HG03097 (cell line): Measurements from ENCODE around the gene MAD1L1.

Source experiments
- ATAC-seq: cut with Tn5 transposase; IDR thresholded peaks from one replicate; pipeline ENCODE4 v1.9.1; 2021; ENCODE audit not compliant: unreplicated experiment, low FRiP score

MAD1L1 gene

DNA sequence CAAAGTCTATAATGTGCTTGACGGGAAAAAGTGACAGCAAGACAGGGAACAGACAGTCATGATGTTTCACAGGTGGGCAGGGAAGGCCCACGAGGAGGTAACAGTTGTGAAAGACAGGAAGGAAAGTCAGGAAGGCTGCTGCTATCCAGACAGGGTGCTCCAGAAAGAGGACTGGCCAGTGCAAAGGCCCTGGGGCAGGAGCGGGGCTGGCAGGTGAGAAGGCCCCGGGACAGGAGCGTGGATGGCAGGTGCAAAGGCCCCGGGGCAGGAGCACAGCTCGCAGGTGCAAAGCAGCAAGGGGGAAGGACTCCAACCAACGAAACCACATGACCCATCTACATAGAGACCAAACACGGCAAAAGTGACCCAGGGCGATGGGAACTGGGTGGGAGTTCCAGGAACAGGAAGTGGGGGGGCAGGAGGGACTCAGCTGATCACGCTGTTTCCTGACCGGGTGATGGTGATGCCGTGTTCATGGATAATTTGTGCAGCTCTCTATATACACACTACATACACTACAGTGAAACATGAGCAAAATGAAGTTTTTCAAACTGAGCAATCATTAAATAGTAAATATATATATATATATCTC is 138.2 kb downstream of the MAD1L1 start:
- no peak for ATAC-seq

DNA sequence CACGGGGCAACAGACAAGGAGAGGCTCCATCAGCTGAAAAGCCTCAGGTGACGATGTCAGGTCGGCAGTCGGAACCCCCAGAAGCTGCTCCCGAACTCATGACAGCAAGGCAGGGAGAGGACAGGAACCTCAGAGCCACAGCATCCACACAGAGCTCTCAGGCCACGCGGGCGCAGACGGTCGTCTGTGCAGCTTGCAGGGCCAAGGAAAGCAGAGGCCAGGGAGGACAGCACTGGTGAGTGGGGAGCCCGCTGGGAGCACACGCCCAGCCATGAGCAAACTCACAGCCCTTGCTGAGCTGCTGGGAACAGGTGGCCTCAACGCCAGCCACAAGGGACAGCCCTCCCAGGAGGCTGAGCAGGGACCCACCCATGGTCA is 138.9 kb downstream of the MAD1L1 start:
- ATAC-seq, result no peak

DNA sequence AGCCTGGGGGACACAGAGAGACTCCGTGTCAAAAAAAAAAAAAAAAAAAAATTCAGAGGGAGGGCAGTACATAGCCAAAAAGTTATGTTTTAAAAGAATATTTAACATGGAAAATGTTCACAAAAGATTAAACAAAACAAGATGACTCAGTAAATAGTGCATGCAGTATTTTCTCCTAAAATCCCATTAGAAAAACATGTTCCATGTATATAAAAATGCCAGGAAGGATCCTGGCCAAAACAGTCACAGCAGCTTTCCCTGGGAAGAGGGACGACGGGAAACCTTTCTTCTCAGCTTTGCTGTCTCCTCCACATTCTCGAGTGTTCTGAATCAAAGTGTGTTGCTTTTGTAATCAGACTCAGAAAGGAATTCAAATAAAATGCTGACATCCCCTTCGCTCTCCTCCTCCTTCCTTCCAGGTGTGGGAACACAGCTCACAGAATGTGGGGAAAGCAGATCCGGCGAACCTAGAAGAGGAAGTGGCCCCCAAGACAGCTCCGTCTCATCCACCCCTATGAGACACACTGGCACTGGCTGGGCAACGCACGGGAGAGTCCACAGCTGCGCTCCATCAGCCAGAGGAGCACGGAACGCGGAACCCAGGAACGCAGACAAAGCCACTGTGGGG is 139.4 kb downstream of the MAD1L1 start:
- no peak for ATAC-seq

DNA sequence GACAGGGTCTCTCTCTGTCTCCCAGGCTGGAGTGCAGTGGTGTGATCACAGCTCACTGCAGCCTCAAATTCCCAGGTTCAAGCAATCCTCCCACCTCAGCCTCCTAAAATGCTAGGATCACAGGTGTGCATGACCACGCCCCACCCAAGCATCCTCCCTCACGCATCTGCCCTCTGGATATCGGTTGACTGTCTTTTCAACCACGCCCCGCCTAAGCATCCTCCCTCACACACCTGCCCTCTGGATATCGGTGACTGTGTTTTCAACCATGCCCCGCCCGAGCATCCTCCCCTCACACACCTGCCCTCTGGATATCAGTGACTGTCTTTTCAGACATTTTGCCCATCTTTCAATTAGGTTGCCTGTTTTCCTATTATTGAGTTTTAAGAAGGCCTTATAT is 140.5 kb downstream of the MAD1L1 start:
- ATAC-seq, result no peak

DNA sequence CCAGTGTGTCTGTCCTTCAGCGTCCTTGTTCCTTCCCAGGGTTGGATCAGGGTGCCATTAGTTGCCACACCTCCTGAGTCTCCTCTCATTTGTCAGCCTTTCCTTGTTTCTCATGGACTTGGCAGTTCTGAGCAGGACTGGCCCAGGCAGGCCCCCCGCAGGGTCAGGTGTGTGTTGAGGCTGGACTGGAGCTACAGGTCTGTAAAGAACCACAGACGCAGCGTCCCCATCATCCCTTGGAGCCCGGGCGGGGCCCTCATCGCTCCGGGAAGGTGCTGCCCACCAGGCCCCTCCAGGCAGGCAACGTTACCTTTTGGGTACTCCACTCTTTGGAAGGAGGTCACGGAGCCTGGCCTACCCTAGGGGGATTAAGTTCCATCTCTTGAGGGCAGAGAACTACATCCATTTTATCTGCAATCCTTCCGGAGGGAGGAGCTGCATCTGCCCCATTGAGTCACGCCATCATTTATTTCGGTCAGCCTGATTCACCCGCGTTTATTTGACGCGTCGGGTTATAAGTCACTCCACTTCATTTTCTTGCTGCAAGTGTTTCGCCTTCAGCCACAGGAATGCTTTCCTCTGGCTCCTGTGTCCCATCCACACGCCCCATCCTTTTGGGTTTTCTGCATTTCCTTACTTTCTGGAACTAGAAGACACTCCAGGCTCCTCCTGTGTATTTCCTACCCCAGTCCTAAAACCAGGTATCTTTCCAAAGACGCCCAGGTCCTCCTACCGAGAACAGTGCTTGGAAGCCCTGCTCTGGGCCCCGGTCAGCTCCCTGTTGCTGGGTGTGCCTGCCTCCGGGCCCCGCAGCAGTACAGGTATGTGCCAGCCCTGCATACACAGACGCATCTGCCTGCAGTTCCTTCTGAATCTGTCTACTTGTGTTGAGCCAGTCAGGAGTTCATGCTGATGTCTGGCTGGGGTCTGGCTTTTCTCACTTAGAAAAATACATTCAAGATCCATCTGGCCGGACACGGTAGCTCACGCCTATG is 141.9 kb downstream of the MAD1L1 start:
- ATAC-seq, result no peak

DNA sequence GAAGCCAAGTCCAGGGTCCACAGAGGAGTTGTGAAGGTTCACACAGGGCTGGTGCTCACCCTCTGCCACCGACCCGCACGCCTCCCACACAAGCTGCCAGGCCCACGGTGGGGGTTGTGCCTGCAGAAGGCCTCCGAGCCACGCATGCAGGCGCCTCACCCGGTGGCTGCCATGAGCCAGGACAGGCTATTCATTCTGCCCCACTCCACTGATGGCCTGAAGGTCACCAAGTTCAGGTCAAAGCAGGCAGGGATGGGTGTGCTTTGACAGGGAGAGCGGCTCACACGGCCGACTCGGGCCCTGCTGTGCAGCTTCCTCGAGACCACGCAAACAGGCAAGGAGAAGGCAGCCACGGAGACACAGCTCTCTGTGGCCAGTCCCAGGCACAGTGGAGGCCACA is 143.9 kb downstream of the MAD1L1 start:
- no peak for ATAC-seq

DNA sequence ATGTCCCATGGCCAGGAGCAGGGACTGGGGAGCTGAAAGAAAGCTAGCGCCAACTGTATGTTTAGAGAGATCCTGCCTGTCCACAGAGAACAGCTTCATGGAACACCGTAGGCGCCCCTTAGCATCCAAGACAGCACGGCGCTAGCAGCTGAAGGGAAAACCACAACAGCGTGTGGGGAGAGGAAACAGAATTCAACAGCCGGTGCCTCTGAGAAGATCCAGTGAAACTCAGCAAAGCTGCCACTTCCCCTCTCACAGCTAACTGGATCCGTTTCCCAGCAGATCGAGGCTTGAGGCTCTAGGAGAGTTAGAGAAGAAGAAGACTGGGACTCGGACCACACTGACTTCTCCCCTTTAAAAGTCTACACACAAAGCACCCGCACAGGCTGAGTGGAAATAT is 145.0 kb downstream of the MAD1L1 start:
- no peak for ATAC-seq

DNA sequence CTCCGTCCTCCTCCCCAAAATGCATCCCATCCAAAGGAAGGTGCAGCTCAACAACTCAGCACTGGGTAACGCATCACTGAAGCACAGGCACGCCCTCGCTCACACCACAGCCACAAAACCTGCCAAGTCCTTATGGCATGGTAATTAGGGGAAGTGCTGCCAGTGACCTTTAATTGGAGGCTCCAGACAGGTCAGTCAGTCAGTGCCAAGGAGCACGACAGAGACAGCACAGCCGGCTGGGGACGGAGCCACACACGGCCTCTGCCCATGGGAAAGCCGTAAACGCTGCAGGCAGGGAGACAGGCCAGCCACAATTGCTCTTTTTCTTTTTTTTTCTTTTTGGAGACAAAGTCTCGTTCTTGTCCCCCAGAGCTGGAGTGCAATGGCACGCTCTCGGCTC is 146.5 kb downstream of the MAD1L1 start:
- no peak for ATAC-seq

DNA sequence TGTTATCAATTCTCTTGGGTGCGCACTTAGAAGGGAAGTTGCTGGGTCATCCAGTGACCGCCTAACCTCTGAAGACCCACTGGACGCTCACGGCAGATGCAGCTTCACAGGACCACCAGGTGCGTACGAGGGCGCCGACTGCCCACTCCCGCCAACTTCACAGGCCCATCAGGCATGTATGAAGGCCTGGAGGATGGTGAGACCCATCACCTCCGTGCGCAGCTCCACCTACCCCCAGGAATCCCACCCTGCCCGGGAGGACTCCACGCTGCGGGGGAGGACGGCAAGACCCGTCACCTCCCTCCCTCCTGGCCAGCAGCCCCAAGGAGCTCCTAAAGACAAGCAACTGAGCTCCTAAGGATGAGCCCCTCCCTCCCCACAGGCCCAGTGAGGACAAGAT is 146.9 kb downstream of the MAD1L1 start:
- no peak for ATAC-seq

DNA sequence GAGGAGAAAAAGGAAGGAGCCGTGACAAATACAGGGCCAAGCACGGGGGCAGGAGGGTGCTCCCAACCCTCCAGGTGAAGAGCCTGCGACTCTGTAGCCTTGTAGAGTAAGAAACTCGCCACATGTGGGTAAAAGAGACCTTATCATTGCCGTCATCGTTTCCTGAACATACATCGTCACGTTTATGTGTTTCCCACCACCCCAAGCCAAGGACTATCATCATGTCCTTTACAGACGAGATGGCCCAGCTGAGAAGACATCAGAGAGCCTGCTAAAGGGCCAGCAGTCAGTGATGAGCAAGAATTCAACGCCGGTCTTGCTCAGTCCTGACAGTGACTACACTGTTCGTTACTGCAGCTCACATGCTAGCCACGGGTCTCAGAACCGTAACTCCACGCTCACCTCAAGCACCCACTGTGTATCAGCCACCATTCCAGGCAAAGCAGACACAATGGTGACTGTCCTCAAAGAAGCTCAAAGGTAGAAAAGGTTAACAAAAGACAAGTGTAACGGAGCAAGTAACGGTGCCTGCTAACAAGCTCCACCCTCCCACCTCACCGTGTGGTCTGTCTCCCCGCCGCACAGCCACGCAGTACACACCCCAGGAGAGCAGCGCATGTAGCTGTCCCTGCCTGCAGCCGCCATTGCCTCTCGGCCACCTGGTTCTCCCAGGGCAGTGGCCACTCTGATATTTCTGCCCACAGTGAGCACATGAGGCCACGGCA is 147.8 kb downstream of the MAD1L1 start:
- ATAC-seq, result no peak

DNA sequence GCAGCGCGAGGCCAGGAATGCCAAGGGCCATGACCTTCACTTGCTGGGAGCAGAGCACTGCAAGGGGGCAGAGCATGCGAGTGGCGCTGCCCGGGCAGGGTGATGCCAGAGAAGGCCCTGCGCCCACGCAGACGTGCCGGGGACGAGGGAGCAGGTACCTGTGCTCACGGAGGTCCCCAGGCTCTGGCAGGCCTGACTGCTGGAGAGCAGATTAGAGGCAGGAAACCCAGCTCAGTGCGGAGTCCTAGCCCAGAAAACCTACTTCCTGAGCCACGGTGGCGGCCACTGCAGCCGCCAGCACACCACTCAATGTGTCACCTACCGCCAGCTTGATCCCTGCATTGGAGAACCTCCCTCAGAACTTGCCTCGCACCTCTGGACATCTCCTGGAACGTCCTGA is 148.4 kb downstream of the MAD1L1 start:
- ATAC-seq, result no peak

DNA sequence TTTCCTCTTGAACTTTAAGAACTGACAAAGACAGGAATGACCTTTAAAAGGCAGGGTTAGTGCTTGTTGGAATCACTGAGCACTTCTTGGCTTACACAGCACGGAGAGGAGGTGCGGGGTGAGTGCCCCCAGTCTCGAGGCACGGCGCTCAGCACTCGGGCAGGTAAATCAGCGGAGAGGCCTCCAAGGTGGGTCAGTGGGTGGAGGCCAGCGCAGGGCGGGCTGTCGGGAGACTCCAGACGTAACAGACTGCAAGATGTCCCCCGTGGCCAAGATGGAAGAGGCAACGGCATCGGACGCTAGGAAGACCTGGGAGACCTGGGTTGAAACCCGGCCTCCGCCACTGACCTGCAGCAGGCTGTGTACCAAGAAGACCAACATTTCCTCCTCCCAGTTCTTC is 149.4 kb downstream of the MAD1L1 start:
- ATAC-seq, result no peak

DNA sequence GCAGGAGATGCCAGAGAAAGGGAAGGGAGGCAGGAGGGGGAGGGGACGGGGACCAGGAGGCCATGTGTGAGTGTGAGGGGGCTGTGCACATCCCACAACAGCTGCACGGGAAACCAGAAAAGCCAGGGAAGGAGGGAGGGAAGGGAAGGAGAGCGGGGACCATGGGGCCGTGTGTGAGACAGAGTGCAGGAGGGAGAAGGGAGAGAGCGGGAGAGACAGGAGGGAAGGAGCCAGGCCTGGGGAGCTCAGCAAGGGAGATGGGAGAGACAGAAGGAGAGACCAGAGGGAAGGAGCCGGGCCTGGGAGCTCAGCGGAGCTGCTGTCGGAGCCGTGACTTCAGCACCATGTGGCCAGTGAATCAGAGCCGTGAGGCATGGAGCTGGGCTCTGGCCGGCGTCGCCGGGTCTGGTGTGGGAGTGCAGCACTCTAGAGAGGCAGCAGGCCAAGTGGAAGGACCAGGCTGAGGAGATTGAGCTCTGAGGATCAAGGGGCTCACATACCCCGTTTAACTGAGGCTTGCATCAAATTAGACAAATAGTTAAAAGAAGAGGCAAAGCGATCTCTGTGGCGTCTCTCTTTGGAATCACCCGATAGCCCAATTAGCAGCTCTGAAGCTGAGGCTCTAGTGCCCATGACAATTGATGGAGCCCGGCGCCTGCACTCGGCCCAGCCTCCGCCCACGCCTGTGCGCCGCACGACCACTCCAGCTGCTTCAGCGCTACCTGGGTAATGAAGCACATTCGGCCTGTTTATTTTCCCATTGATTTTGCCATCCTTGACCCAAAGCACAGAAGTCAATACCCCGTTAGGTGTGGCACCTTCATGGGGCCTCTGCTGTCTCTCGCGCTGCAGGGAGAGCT is 150.4 kb downstream of the MAD1L1 start:
- no peak for ATAC-seq

DNA sequence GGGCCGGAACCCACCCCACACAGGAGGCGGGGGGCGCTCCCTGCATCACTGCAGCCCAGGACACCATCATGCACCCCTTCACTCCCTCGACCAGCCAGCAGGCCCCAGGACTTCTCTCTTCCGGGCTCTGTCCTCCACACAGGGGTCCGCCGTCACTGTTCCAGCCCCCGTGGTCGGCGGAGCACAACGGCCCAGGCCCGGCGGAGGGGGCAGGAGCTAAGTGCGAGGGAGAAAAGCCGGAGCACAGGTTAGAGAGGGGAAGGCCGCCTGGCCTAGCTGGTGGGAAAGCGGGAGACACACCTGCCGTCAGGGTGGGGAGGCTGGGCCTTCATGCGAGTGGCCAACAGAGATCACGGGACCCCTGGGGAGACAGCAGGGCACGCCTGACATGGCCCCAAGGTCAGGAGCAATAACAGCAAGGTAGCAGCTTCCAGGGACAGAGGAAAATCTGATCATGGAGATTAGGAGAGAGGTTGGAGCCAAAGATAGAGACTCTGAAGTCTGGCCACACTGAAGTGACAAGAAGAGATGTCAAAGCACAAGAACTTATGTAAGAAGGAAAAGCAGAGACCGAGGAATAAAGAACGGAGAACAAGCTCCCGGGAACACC is 151.1 kb downstream of the MAD1L1 start:
- no peak for ATAC-seq

DNA sequence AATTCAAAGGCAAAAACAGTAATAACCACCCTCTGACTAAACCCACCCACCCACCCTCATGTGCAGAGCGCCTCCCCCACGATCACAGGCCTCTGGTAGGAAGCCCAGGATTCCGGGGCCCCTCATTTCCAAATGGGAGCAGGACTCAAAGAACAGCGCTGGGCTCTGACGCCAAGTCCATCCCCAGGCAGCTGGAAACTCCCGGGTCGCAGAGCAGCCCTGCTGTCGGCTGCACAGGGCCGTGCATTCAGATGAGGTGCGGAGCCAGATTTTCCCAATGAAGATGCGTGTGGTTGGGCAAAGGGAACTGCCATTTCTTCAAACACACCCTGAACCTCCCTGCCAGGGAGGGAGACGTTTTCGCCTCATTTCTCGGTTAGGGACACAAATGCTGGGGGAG is 152.3 kb downstream of the MAD1L1 start:
- ATAC-seq, result no peak

DNA sequence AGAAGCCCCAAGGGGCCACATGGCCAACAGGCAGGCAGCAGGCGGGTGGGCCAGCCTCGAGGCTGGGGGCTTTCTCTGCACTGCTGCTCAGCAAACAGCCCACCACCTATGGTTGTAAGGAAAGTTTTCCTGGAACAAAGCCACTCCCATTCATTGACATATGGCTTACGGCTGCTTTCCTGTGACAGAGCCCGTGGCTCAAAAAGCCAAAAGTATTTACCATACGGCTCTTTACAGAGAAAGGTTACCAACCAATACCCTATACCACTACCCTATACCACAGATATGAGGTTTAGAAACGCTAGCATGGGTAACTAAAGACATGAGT is 152.7 kb downstream of the MAD1L1 start:
- no peak for ATAC-seq

DNA sequence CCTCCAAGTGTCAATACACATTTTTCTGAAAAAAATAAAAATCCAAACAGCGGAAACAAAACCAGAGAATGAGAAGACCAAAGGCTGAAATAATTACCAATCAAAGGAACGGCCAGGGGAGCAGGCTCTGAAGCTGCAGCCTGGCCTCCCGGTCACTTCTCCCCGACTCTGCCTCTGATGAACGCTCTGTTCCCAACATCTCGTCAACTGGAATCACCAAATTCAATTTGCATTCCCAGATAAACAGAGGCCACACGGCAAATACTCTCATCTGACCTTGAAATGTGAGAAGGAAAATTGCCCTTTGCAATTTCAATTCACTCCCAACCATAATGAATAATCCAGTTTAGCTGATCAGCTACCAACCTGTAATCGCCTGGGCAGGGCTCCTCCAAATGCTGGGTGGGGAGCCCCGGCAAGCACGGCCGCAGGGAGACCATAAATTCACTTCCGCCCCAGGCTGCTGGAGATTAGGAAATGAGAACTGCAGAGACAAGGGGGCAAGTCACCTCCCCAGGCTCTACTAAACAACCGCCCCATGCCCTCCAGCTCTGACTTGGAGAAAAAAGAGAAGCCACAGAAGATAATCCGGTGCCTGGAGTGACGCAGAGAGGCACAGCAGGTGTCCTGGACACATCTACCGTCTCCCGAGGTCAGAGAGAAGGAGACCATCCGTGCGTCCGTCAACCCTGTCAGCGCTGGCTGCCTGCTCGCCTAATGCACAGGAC is 153.2 kb downstream of the MAD1L1 start:
- ATAC-seq, result no peak

DNA sequence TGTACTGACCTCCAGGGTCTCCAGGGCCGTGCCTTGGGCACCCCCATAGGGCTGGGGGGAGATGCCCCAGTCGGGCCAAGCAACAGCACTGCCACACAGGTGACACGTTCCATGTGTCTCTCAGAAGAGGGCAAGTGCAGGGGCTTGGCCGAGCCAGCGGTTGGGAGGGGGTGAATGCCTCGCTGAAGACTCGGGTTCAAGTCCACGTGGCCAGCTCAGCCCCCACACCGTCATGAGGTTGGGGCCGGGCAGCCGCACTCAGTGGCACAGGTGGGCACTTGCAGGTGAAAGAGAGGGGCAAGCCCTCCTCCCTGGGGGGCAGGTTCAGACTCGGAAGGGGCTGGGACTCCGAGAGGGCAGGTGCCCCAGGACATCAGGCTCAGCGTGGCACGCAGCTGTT is 153.8 kb downstream of the MAD1L1 start:
- ATAC-seq, result no peak

DNA sequence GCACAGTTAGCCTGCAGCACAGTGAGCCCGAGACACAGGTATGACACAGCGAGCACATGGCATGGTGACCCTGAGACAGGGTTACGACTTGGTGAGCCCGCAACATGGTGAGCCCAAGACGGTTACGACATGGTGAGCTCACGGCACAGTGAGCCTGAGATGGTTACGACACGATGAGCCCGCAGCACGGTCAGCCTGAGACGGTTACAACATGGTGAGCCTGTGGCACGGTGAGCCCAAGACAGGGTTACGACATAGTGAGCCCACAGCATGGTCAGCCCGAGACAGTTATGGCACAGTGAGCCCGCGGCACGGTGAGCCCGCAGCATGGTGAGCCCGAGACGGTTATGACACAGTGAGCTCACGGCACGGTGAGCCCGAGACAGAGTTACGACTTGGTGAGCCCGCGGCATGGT is 156.1 kb downstream of the MAD1L1 start:
- no peak for ATAC-seq
